Cardiac atrium fibroblast (primary cell): ENCODE results near the gene ST8SIA2. TPM values are rescaled to one million over a fixed set of nuclear protein-coding genes. Genes with fewer than 3 reads are reported as not detected.

Source experiments
- total RNA-seq: library from RNA; depleted of rRNA; stranded (reverse); fragments of >200 nt; gene quantifications from 2 replicates; pipeline ENCODE4 v1.2.3, GENCODE V29; 2015

ST8SIA2 gene, protein sequence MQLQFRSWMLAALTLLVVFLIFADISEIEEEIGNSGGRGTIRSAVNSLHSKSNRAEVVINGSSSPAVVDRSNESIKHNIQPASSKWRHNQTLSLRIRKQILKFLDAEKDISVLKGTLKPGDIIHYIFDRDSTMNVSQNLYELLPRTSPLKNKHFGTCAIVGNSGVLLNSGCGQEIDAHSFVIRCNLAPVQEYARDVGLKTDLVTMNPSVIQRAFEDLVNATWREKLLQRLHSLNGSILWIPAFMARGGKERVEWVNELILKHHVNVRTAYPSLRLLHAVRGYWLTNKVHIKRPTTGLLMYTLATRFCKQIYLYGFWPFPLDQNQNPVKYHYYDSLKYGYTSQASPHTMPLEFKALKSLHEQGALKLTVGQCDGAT
- not detected in 2 replicates for total RNA-seq

DNA sequence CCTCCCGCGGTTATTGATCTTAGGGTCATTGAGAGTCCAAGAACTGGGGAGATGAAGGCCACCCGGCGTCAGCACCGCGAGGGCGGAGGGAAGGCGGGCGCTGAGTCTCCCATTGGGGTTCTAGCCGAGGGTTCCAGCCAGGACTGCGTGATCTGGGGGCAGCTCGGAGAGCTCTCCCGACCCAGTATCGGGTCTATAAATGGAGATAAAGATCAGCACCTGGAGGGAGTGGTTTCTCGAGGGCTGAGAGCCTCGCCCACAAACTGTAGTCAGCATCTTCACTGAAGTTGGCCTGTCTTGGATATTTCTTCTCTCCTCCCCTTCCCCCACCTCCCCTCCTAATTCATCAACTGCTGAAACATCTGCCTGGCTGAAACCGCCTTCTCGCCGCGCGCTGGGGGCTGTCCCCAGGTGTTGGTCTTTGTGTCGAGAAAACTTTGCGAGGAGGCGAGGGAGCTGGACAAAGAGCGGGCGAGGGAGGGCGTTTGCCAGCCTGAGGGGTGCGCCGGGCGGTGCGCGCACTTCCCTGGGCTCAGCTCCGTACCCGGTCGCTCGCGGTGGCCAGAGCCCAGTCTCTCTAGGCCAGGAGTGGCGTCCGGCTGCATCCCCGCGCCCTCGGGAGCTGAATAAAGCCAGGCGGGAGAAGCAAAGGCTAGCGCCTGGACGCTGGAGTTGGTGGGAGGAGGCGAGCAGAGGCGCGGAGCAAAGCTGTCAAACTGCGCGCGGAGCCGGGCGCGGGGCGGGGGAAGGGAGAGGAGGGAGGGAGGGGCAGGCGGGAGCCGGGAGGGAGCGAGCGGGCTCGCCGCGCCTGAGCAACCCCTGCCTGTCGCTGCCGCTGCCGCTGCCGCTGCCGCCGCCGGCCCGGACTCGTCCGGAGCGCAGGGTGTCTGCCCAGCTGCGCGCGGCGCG, at the start of gene ST8SIA2:
ST8SIA2 (plus strand) TSS at position 811 of the 909 bp plus-strand sequence. CDS start 184 bp downstream, outside the sequence.

